Measurements from ENCODE around the gene LRRC8E. TPM values are rescaled to one million over a fixed set of nuclear protein-coding genes. Genes with fewer than 3 reads are reported as not detected.

LRRC8E gene
- total and polyA plus RNA-seq, 2 experiments from 2014 or later = 3.3 to 4.5 TPM

DNA sequence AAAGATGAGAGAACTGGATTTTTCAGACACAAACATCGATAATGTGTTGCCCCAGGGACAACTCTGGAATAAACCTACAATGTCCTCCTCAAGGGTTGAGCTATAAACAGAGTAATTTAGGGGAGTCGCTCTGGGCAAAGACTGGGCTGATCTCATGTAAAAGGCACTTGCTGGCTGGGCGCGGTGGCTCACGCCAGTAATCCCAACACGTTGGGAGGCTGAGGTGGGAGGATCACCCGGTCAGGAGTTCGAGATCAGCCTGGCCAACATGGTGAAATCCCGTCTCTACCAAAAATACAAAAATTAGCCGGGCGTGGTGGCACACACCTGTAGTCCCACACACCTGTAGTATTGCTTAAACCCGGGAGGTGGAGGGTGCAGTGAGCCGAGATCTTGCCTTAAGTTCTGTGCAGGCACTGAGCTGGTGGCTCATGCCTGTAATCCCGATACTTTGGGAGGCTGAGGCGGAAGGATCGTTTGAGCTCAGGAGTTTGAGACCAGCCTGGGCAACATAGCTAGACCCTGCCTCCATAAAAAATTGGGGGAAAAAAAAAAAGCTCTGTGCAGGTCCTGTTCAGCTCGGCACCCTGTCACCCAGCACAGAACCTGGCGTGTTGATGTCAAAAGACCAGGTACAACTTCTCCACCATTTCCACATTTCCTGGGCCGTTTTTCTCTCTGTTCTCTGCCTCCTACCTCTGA lies 53.7 kb downstream of the LRRC8E start:
- no peak for DNase-seq (ENCODE audit: low spot score)
- Histone ChIP-seq H3K4me1 (ENCODE audit: insufficient read depth) (peaks cover 8% of the 10 kb centered on the region), H3K27ac (no peak overlapping the region), H3K4me2 (peak overlapping the region; percentile 90), H3K9me3 (ENCODE audit: low read depth) (no peaks in the 10 kb centered on the region), H2AFZ (no peak overlapping the region), H3K9me2 (replicated peaks; ENCODE audit: insufficient read depth) (no peaks in the 10 kb centered on the region), H3K79me2 (peaks cover 42% of the 10 kb centered on the region), H4K20me1 (ENCODE audit: insufficient read depth, poor library complexity, severe bottlenecking) (no peaks in the 10 kb centered on the region), H3K4me3 (peak overlapping the region; percentile 45), H3K27me3 (no peaks in the 10 kb centered on the region), H3K36me3 (replicated peaks; ENCODE audit: insufficient read depth, low read depth) (no peaks in the 10 kb centered on the region)
- 96% methylated on average over 19 of the region's 19 CpGs for WGBS (ENCODE audit: low lambda C conversion rate, missing lambda C conversion rate)
- TF ChIP-seq EZH2phosphoT487 (IDR thresholded peaks at IDR 0.05; ENCODE audit: low read depth, severe bottlenecking, unreplicated experiment) (no peak), EZH2 (IDR thresholded peaks at IDR 0.05; ENCODE audit: borderline replicate concordance) (no peak)
- TF ChIP-seq, protein P1, sequence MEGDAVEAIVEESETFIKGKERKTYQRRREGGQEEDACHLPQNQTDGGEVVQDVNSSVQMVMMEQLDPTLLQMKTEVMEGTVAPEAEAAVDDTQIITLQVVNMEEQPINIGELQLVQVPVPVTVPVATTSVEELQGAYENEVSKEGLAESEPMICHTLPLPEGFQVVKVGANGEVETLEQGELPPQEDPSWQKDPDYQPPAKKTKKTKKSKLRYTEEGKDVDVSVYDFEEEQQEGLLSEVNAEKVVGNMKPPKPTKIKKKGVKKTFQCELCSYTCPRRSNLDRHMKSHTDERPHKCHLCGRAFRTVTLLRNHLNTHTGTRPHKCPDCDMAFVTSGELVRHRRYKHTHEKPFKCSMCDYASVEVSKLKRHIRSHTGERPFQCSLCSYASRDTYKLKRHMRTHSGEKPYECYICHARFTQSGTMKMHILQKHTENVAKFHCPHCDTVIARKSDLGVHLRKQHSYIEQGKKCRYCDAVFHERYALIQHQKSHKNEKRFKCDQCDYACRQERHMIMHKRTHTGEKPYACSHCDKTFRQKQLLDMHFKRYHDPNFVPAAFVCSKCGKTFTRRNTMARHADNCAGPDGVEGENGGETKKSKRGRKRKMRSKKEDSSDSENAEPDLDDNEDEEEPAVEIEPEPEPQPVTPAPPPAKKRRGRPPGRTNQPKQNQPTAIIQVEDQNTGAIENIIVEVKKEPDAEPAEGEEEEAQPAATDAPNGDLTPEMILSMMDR (IDR thresholded peaks at IDR 0.05; ENCODE audit: poor library complexity) = no peak

DNA sequence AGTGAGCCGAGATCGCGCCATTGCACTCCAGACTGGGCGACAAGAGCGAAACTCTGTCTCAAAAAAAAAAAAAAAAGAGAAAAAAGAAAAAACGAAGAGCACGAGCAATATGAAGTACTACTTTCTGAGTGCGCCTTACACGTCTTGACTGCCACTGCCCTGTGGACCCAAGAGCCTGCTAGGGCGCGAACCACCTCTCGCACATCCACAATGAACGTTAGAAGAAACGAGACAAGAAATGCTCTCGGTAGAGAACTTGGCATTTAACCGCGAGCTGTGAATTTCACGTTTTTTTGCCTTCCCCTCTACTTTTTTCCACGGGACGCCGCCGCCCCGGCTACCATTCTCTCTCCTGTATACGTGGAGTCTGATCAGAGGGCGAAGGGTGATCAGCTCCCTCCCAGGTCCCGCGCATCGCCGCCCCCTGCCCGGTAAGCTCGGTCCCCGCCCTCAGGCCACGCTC lies 54.7 kb downstream of the LRRC8E start:
- Histone ChIP-seq H2AFZ (peak overlapping the region; percentile 60), H3K9me3 (ENCODE audit: low read depth) (no peaks in the 10 kb centered on the region), H3K9me2 (replicated peaks; ENCODE audit: insufficient read depth) (no peaks in the 10 kb centered on the region), H3K27ac (peak overlapping the region; percentile 93), H3K27me3 (no peaks in the 10 kb centered on the region), H3K4me3 (peak overlapping the region; percentile 45), H3K4me2 (peak overlapping the region; percentile 90), H3K79me2 (peaks cover 39% of the 10 kb centered on the region), H4K20me1 (ENCODE audit: insufficient read depth, poor library complexity, severe bottlenecking) (no peaks in the 10 kb centered on the region), H3K36me3 (replicated peaks; ENCODE audit: insufficient read depth, low read depth) (no peaks in the 10 kb centered on the region), H3K4me1 (ENCODE audit: insufficient read depth) (peaks cover 8% of the 10 kb centered on the region)
- WGBS (ENCODE audit: low lambda C conversion rate, missing lambda C conversion rate) = 8% methylated on average over 33 of the region's 33 CpGs
- TF ChIP-seq, protein P1 (IDR thresholded peaks at IDR 0.05; ENCODE audit: poor library complexity) = no peak
- TF ChIP-seq EZH2 (IDR thresholded peaks at IDR 0.05; ENCODE audit: borderline replicate concordance) (no peak), EZH2phosphoT487 (IDR thresholded peaks at IDR 0.05; ENCODE audit: low read depth, severe bottlenecking, unreplicated experiment) (no peak)
- no peak for DNase-seq (ENCODE audit: low spot score)

DNA sequence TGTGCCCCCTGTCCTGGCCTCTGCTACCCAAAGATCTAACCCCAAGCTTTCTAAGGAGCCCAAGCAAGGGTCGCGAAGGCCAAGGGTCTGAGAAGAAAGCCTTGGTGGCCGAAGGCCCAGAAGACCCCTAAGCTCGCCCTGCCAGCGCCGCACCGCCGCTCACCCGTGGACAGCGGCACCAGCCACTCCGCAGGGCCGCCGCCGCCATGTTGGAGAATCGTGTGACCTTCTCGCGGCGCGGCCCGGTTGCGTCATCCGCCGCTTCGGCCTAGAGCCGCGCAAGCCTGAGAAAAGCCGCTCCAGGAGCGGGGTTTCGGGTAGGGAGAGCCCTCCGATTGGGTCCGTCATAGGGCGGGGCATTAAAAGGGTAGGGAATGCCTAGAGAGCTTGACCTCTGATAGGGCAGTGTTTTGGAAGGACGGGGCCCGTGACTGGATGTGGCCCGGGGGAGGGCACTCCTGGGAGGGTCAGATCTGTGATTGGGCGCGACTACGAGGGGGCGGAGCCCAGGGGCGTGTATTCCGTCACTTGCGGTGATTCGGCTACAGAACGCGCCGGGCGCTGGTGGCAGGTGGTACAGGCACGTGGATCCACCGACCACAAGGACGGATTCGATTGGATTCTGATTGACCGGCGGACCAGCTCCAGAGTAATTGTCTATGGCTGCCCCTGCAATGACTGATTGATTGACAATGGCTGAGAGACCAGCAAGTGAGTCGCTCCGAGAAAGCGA lies 55.3 kb downstream of the LRRC8E start, which contains the start of gene TIMM44:
Gene TIMM44, minus strand, starts transcription at position 223 of the 733 bp plus-strand sequence. Its CDS starts 15 bp downstream, at position 208.
- Histone ChIP-seq H3K9me2 (replicated peaks; ENCODE audit: insufficient read depth) (no peaks in the 10 kb centered on the region), H3K27ac (peak within 1 kb of the TSS; percentile 93), H3K4me2 (peak within 1 kb of the TSS; percentile 90), H2AFZ (peak within 1 kb of the TSS; percentile 60), H3K36me3 (replicated peaks; ENCODE audit: insufficient read depth, low read depth) (no peaks in the 10 kb centered on the region), H3K9me3 (ENCODE audit: low read depth) (no peaks in the 10 kb centered on the region), H3K79me2 (peaks cover 37% of the 10 kb centered on the region), H3K27me3 (no peaks in the 10 kb centered on the region), H3K4me1 (ENCODE audit: insufficient read depth) (peaks cover 8% of the 10 kb centered on the region), H4K20me1 (ENCODE audit: insufficient read depth, poor library complexity, severe bottlenecking) (no peaks in the 10 kb centered on the region), H3K4me3 (peak within 1 kb of the TSS; percentile 45)
- TF ChIP-seq EZH2phosphoT487 (IDR thresholded peaks at IDR 0.05; ENCODE audit: low read depth, severe bottlenecking, unreplicated experiment) = no peak
- DNase-seq (ENCODE audit: low spot score) = peak; percentile 99
- WGBS (ENCODE audit: low lambda C conversion rate, missing lambda C conversion rate) = under 1% methylated on average over 56 of the region's 56 CpGs
